NB4 (cell line): Measurements from ENCODE around the gene RUNX3.
A peak's percentile ranks its signal among the peaks of the same experiment; 100 is the strongest.

Experiments
- DNase-seq: peaks from one replicate; pipeline ENCODE4 v3.0.0; 2010; ENCODE audit warnings: low read depth
- H3K4me3 ChIP-seq: one replicate; pipeline ENCODE4 v1.5.1; 2011; ENCODE audit warnings: mild to moderate bottlenecking, low read depth, low read length, moderate library complexity
- CTCF ChIP-seq: IDR thresholded peaks from one replicate; pipeline ENCODE4 v1.5.1; 2012; ENCODE audit warnings: low read depth, low read length
- MAX ChIP-seq: IDR thresholded peaks from 2 replicates; pipeline ENCODE4 v1.6.1; 2011; ENCODE audit warnings: low read depth, low read length
- MYC ChIP-seq: IDR thresholded peaks from 2 replicates; pipeline ENCODE4 v1.6.1; 2011; ENCODE audit warnings: low read depth, low read length
- POLR2A ChIP-seq: IDR thresholded peaks from 2 replicates; pipeline ENCODE4 v1.6.1; 2011; ENCODE audit warnings: mild to moderate bottlenecking; ENCODE audit not compliant: insufficient read length; ENCODE audit errors: extremely low read depth

RUNX3 gene

GRCh38 chr1:24972221-24972914 lies 42.3 kb upstream of the RUNX3 start:
- TF ChIP-seq MAX: no peak
- no peak for TF ChIP-seq CTCF
- no peak for TF ChIP-seq POLR2A
- H3K4me3 ChIP-seq: no peak overlapping the region
- DNase-seq: no peak

- peak; percentile 57 for DNase-seq
- TF ChIP-seq CTCF (no peak), MYC (0 out of 2 replicates have a peak, but pooled peaks have one; percentile 3)
- H3K4me3 ChIP-seq: no peak overlapping the region
Measured at GRCh38 chr1:24970926-24971875, 41.1 kb upstream of the RUNX3 start.

GRCh38 chr1:24970399-24970753 lies 40.3 kb upstream of the RUNX3 start:
- TF ChIP-seq MYC: no peak
- TF ChIP-seq MAX: no peak
- TF ChIP-seq CTCF: no peak
- TF ChIP-seq POLR2A: no peak
- H3K4me3 ChIP-seq: no peak overlapping the region
- no peak for DNase-seq

- TF ChIP-seq CTCF (no peak), POLR2A (no peak), MYC (no peak), MAX (no peak)
- no peak for DNase-seq
- no peak overlapping the region for H3K4me3 ChIP-seq
Measured at GRCh38 chr1:24969596-24970398, 39.7 kb upstream of the RUNX3 start.

GRCh38 chr1:24968941-24969585 lies 39.0 kb upstream of the RUNX3 start:
- H3K4me3 ChIP-seq: no peak overlapping the region

More at GRCh38 chr1:24968941-24969585, 39.0 kb upstream of the RUNX3 start:
- TF ChIP-seq MAX: no peak
- DNase-seq: no peak
